SU-DHL-6 (cell line): ENCODE data around the gene SYTL3.

Experiments used
- H2AFZ ChIP-seq: fragments of 200-600 bp; sonication (generic); 2 replicates; pipeline ENCODE4 v1.6.1; 2014; ENCODE audit warnings: low read depth, mild to moderate bottlenecking, moderate library complexity, mixed read lengths, antibody characterized with exemption, low read length; ENCODE audit not compliant: severe bottlenecking
- H3F3A ChIP-seq: fragments of 200-600 bp; shearing (Covaris generic); 2 replicates; pipeline ENCODE4 v1.6.0; 2016; ENCODE audit warnings: antibody characterized with exemption, mild to moderate bottlenecking; ENCODE audit not compliant: insufficient read depth
- H3K27ac ChIP-seq: fragments of 200-600 bp; sonication (generic); 2 replicates; pipeline ENCODE4 v1.5.1; 2016; ENCODE audit warnings: low read depth, mild to moderate bottlenecking, low read length, moderate library complexity, mixed read lengths
- H3K27me3 ChIP-seq: fragments of 200-600 bp; sonication (generic), shearing (Covaris generic); 2 replicates; pipeline ENCODE4 v1.6.0; 2014; ENCODE audit warnings: mild to moderate bottlenecking, low read length
- H3K36me3 ChIP-seq: fragments of 200-600 bp; sonication (generic); 2 replicates; pipeline ENCODE4 v1.6.1; 2014; ENCODE audit warnings: mild to moderate bottlenecking, low read length, mixed read lengths
- H3K4me2 ChIP-seq: fragments of 300-600, 200-600 bp; shearing (Covaris generic), sonication (generic); 2 replicates; pipeline ENCODE4 v1.6.0; 2014; ENCODE audit warnings: low read length, low read depth, mild to moderate bottlenecking; ENCODE audit not compliant: poor library complexity, severe bottlenecking
- H3K4me3 ChIP-seq: fragments of 200-600 bp; sonication (generic); 2 replicates; pipeline ENCODE4 v1.5.1; 2014; ENCODE audit warnings: antibody characterized with exemption, low read length, mild to moderate bottlenecking, mixed read lengths; ENCODE audit not compliant: insufficient read depth, poor library complexity, severe bottlenecking
- H3K79me2 ChIP-seq: fragments of 200-600 bp; sonication (generic); 2 replicates; pipeline ENCODE4 v1.6.1; 2014; ENCODE audit warnings: mild to moderate bottlenecking, low read length, moderate library complexity; ENCODE audit not compliant: insufficient read depth
- H3K9ac ChIP-seq: fragments of 200-600 bp; sonication (generic); 2 replicates; pipeline ENCODE4 v1.7.0; 2014; ENCODE audit warnings: mild to moderate bottlenecking, low read length
- H3K9me2 ChIP-seq: fragments of 200-600 bp; sonication (generic); replicated peaks from 2 replicates; pipeline ENCODE4 v1.6.1; 2014; ENCODE audit warnings: low read length; ENCODE audit not compliant: insufficient read depth
- H3K9me3 ChIP-seq: fragments of 200-600 bp; sonication (generic); 2 replicates; pipeline ENCODE4 v1.6.1; 2014; ENCODE audit warnings: low read length, mixed read lengths; ENCODE audit not compliant: insufficient read depth
- H4K20me1 ChIP-seq: fragments of 200-600 bp; sonication (generic); 2 replicates; pipeline ENCODE4 v1.6.1; 2014; ENCODE audit warnings: low read depth, mild to moderate bottlenecking, antibody characterized with exemption, low read length, moderate library complexity, mixed read lengths
- EZH2phosphoT487 ChIP-seq: fragments of 200-600 bp; sonication (generic), shearing (Covaris generic); conservative IDR thresholded peaks from 2 replicates; pipeline ENCODE4 v1.6.1; 2018; ENCODE audit warnings: mild to moderate bottlenecking, antibody characterized with exemption, low read length, moderate library complexity, mixed read lengths
- TF ChIP-seq, protein P1 (sequence below): fragments of 200-600 bp; sonication (generic); IDR thresholded peaks from one replicate; pipeline ENCODE4 v1.5.1; 2017; ENCODE audit warnings: antibody characterized with exemption, mild to moderate bottlenecking, low read length, moderate library complexity; ENCODE audit not compliant: insufficient read depth, poor library complexity, severe bottlenecking

The SYTL3 gene

GRCh38 chr6:158638324-158638854, 11.5 kb upstream of the SYTL3 start:
- Histone ChIP-seq H3K4me3 (no peak overlapping the region), H3K27ac (no peak overlapping the region), H3K9me2 (no peaks in the 10 kb centered on the region), H2AFZ (no peak overlapping the region), H3K9me3 (no peaks in the 10 kb centered on the region), H3K79me2 (peaks cover 26% of the 10 kb centered on the region), H3K36me3 (peaks cover 9% of the 10 kb centered on the region; the same call in 1 of the 2 replicates), H3F3A (peaks cover 17% of the 10 kb centered on the region), H3K9ac (no peak overlapping the region), H3K4me2 (no peak overlapping the region), H3K27me3 (no peaks in the 10 kb centered on the region), H4K20me1 (no peaks in the 10 kb centered on the region)
- TF ChIP-seq, protein P1, sequence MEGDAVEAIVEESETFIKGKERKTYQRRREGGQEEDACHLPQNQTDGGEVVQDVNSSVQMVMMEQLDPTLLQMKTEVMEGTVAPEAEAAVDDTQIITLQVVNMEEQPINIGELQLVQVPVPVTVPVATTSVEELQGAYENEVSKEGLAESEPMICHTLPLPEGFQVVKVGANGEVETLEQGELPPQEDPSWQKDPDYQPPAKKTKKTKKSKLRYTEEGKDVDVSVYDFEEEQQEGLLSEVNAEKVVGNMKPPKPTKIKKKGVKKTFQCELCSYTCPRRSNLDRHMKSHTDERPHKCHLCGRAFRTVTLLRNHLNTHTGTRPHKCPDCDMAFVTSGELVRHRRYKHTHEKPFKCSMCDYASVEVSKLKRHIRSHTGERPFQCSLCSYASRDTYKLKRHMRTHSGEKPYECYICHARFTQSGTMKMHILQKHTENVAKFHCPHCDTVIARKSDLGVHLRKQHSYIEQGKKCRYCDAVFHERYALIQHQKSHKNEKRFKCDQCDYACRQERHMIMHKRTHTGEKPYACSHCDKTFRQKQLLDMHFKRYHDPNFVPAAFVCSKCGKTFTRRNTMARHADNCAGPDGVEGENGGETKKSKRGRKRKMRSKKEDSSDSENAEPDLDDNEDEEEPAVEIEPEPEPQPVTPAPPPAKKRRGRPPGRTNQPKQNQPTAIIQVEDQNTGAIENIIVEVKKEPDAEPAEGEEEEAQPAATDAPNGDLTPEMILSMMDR, result no peak
- TF ChIP-seq EZH2phosphoT487, result no peak

- peaks cover 3% of the 10 kb centered on the region; the same call in 1 of the 2 replicates for H3K36me3 ChIP-seq
Measured at GRCh38 chr6:158639056-158639455, 10.8 kb upstream of the SYTL3 start.

DNA sequence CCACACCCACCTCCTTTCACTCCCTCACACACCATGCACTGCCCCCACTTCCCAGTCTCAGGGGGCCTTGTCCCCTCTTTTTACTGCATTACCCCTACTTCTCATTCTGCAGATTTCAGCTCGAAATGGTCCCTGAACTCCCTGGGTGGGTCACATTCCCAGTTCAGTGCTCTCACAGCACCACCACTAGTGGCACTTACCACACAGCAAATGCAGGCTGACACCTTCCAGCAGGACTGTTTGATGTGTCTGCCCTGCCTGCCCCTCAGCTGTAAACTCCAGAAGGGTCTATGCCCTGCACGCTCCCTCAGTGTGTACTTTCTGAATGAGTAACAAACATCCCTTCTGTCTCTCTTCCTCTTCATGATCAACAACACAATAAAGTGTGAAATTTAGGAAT, 9.3 kb upstream of the SYTL3 start:
- Histone ChIP-seq H3F3A (peaks cover 7% of the 10 kb centered on the region; the same call in 1 of the 2 replicates), H3K27me3 (no peaks in the 10 kb centered on the region), H3K9ac (no peak overlapping the region), H3K36me3 (no peaks in the 10 kb centered on the region), H3K9me3 (no peaks in the 10 kb centered on the region), H2AFZ (no peak overlapping the region), H3K9me2 (no peaks in the 10 kb centered on the region), H3K4me2 (no peak overlapping the region), H3K4me3 (no peak overlapping the region), H3K27ac (no peak overlapping the region), H4K20me1 (no peaks in the 10 kb centered on the region), H3K79me2 (peaks cover 33% of the 10 kb centered on the region)
- TF ChIP-seq, protein P1, result no peak
- no peak for TF ChIP-seq EZH2phosphoT487

More at GRCh38 chr6:158639056-158639455, 10.8 kb upstream of the SYTL3 start:
- Histone ChIP-seq H3K9me2 (no peaks in the 10 kb centered on the region), H3K27ac (no peak overlapping the region), H2AFZ (no peak overlapping the region), H3K9ac (no peak overlapping the region), H3K27me3 (no peaks in the 10 kb centered on the region), H3K79me2 (peaks cover 30% of the 10 kb centered on the region), H3F3A (peaks cover 12% of the 10 kb centered on the region), H3K9me3 (no peaks in the 10 kb centered on the region), H3K4me3 (no peak overlapping the region), H4K20me1 (no peaks in the 10 kb centered on the region), H3K4me2 (no peak overlapping the region)
- TF ChIP-seq EZH2phosphoT487, result no peak
- TF ChIP-seq, protein P1, result no peak
